Adipose tissue (tissue), 3 donors: ENCODE results near the gene ZNF439. TPM values are rescaled to one million over a fixed set of nuclear protein-coding genes. Genes with fewer than 3 reads are reported as not detected.
"Not testable (repeated sequence)": the region's sequence is repeated elsewhere in the genome, so short reads cannot be mapped to it uniquely, and the experiment has no call there.

Experiments
- H3K27ac ChIP-seq: one replicate; pipeline ENCODE4 v1.5.1; 2013; ENCODE audit warnings: low read depth, low read length
- WGBS, 3 donors: extraction: QIAGEN DNeasy Blood & Tissue Kit; methylation state at CpG; one replicate each; pipeline ENCODE4 v1.1.7; 2013; 5-methylcytosine and 5-hydroxymethylcytosine counted together
- polyA plus RNA-seq, 3 donors: library from polyadenylated mRNA; stranded (reverse); fragments of 200-250 nt; gene quantifications; one replicate each; pipeline ENCODE4 v1.2.3, GENCODE V29; 2013
- donor health status: healthy with polysubstance abuse.
- donor health status: Bipolar disorder and iron deficiency.
- donor health status: healthy.

ZNF439 gene
- polyA plus RNA-seq = 1 to 10 TPM in 2 of 3 donors, under 1 TPM in 1; 0.88 to 2.2 (median 1.4) TPM

DNA sequence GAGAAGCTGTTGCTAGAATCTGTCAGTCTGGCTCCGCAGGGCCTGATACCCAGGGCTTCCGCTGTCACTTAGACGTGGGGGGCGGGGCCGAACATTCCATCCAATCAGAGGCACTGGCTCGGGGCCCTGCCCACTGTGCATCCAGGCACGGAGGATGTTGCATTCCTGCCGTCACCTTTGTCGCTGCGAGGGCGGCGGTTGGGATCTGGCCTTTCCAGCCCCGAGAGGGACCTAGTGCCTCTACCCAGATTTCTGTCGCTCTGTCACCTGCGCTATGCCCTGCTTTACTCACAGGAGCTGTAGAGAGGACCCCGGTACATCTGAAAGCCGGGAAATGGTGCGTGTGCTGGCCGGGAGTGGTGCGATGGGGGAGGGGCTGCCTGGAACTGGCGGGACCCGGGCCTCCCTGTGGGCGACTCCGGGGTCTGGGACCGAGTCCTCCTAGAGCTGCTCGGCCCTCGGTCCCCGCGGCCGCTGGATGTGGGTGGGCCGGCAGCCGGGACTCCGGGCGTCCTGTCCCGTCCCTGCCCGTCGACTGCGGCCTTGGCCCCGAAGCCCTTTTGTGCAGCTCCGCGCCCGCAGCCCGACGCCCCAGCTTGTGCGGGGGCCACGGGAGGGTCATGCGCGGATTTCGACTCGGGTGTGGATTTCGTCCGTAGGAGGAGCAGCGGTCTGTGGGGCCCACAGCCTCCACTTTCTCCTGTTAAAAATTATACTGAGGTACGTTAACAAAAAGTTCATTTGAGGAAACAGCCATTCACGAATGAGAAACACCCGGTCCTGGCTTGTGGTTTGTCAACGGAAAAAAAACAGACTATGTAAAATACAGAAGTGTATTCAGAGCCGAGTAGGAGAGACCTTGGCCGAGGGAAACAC lies at the start of gene ZNF439:
Gene ZNF439, plus strand, starts transcription at position 133 of the 876 bp plus-strand sequence. Its CDS starts 142 bp downstream, at position 275.
- 1% methylated on average over 54 to 59 of the region's 59 CpGs for WGBS, 3 donors
- no peak within 1 kb of the TSS for H3K27ac ChIP-seq

DNA sequence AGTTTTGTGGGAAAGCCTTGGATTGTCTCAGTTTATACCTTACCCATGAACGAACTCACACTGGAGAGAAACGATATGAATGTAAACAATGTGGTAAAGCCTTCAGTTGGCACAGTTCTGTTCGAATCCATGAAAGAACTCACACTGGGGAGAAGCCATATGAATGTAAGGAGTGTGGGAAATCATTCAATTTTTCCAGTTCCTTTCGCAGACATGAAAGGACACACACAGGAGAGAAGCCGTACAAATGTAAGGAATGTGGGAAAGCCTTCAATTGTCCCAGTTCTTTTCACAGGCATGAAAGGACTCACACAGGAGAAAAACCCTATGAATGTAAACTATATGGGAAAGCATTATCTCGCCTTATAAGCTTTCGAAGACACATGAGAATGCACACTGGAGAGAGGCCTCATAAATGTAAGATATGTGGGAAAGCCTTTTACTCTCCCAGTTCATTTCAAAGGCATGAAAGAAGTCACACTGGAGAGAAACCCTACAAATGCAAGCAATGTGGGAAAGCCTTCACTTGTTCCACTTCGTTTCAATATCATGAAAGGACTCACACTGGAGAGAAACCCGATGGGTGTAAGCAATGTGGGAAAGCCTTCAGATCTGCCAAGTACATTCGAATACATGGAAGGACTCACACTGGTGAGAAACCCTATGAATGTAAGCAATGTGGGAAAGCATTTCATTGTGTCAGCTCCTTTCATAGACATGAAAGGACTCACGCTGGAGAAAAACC lies 42.0 kb upstream of the ZNF439 start:
- no peak overlapping the region for H3K27ac ChIP-seq
- WGBS, 3 donors = 94 to 97% (median 94%) methylated on average over 11 of the region's 11 CpGs

DNA sequence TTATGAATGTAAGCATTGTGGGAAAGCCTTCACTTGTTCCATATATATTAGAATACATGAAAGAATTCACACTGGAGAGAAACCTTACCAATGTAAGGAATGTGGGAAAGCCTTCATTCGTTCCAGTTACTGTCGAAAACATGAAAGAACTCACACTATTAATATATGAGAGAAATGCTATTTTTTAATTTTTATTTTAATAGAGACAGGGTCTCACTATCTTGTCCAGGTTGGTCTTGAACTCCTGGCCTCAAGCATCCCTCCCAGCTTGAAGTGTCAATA lies 41.5 kb upstream of the ZNF439 start:
- no peak overlapping the region for H3K27ac ChIP-seq
- WGBS, 3 donors = 91 to 96% (median 93%) methylated on average over 2 of the region's 2 CpGs

DNA sequence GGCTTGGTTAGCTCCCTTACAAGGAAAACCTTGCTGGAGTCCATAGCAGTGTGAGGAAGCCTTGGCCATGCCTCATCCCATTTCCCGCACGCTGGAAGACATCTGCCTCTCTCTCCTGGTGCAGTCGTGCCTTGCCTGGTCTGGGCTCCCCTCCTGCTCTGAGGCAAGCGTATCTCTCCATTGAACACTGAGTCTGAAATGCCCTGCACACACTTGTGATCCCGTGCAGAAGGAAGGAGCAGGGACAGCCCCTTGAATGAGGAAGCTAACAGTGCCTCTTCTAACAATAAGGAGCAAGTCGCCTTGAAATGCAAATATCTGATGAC lies 34.9 kb upstream of the ZNF439 start:
- WGBS, 3 donors = 0 to 2% (median 1%) methylated on average over 6 of the region's 6 CpGs
- no peak overlapping the region for H3K27ac ChIP-seq

DNA sequence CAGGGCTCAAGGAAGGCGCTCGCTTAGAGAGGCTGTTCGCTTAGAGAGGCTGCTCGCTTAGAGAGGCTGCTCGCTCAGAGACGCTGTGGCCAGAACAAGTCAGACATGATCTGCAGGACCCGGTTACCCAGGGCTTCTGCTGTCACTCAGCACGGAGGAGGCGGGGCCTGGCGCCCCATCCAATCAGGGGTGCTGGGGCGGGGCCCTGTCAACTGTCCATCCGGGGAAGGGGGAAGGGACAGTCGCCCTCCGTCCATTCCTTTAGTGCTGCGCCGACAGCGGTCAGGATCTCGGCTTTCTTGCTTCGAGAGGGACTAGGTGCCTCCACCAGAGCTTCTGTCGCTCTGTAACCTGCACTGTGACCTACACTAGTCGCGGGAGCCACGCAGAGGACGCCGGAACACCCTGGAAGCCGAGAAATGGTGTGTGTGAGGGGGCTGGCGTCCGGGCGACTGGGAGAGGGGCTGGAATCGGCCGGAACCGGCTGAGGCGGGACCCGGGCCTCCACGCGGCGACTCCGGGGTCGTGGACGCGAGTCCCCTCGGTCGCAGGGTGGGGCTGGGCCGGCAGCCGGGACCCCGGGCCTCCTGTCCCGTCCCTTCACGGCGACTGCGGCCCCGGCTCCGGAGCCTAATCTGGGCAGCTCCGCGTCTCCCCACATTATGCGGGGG lies 34.4 kb upstream of the ZNF439 start, which contains the start of gene ZNF440:
Gene ZNF440, plus strand, starts transcription at position 245 of the 671 bp plus-strand sequence. Its CDS starts 175 bp downstream, at position 420.
- 0 to 1% (median 0%) methylated on average over 50 to 55 of the region's 55 CpGs for WGBS, 3 donors
- H3K27ac ChIP-seq = no peak within 1 kb of the TSS

DNA sequence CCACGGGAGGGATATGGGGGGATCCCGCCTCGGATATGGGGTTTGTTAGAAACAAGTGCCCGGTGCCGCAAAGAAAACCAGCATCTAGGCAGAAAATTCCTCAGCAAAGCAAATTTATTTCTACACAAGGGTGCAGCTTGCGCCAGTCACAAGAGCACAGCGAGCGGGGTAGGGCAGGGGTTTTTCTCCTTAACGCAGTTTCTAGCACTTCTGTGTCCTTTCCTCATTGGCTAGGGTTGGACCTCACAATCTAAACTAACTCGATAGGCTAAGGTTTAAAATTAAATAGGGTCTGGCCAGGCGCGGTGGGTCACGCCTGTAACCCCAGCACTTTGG lies 33.9 kb upstream of the ZNF439 start:
- 6 to 13% (median 8%) methylated on average over 13 of the region's 13 CpGs for WGBS, 3 donors
- H3K27ac ChIP-seq = no peak overlapping the region

DNA sequence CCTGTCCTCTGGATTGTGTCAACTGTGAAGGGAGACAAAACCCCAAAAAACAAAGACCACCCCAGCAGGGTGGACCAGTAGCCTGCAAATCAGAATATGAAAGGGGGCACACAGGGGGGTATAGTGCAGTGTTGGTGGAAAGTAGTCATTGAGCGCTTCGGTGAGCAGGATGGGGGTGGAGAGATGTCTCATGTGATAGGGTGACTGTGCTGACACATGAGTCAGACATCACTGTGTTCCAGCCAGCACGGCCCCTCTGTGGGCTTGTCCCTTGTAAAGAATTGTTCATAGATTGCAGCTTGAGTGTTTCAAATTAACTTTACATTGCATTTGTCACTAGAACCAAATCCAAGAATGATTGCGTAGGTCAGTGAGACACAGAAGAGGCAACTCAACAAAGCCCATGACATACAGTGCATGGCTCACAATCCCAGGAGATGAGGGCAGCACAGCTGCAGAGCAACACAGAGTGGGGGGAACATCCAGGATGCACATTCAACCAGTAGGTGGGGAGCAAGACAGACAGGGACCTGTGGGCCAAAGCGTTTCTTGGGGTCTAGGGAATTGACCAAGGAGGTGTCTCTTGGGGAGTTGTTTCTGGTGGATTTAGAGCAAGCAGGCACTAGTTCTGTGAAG lies 26.9 kb upstream of the ZNF439 start:
- H3K27ac ChIP-seq = no peak overlapping the region
- WGBS, 3 donors = 87 to 93% (median 92%) methylated on average over 5 of the region's 5 CpGs

DNA sequence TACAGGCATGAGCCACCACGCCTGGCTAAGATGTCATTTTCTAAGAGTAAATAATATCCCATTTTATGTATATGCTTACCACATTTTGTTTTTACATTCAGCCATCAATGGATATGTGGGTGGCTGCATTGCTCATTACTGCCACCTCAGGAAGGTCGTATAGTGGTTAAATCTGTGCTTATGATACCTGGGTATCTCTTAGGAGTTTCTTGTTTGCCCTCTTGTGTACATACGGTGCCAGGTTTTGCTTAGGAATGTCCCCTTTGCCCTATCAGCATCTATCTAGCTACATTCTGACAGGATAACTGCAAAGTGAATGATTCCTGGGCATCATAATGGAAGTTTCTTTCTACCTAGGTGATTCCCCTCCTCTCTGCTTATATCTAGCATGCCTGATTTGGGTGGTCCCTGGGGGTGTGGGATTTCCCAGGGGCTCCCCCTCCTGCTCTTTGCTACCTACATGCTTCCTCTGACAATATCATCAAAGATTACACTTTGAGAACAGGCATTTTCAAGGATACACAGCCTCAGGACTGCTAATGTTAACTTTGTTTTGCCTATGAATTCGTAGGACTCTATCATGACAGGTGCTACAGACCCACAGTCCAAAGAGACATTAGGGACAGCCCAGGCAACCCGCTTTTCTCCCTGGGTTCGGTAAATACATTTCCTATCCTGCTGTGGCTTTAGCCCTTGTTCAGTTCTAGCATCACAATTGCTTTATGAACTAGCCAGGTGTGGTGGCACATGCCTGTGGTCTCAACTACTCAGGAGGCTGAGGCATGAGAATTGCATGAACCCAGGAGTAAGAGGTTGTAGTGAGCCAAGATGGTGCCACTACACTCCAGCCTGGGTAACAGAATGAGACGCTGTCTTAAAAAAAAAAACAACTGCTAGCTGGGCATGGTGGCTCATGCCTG lies 19.3 kb upstream of the ZNF439 start:
- WGBS, 3 donors = 90 to 95% (median 93%) methylated on average over 7 of the region's 7 CpGs
- H3K27ac ChIP-seq = not testable (repeated sequence)

DNA sequence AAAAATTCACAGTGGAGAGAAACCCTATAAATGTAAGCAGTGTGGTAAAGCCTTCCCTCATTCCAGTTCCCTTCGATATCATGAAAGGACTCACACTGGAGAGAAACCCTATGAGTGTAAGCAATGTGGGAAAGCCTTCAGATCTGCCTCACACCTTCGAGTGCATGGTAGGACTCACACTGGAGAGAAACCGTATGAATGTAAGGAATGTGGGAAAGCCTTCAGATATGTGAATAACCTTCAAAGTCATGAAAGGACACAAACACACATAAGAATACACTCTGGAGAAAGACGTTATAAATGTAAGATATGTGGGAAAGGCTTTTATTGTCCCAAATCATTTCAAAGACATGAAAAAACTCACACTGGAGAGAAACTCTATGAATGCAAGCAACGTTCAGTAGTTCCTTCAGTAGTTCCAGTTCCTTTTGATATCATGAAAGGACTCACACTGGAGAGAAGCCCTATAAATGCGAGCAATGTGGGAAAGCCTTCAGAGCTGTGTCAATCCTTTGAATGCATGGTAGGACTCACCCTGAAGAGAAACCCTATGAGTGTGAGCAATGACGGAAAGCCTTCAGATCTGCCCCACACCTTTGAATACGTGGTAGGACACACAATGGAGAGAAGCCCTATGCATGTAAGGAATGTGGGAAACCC lies 16.1 kb upstream of the ZNF439 start:
- H3K27ac ChIP-seq = no peak overlapping the region
- 96 to 97% (median 97%) methylated on average over 8 of the region's 8 CpGs for WGBS, 3 donors

DNA sequence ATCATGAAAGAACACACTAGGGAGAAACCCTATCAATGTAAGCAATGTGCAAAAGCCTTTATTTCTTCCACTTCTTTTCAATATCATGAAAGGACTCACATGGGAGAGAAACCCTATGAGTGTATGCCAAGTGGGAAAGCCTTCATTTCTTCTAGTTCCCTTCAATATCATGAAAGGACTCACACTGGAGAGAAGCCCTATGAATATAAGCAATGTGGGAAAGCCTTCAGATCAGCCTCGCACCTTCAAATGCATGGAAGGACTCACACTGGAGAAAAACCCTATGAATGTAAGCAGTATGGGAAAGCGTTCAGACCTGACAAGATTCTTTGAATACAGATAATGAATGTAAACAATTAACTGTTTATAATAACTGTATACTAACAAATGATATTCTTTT lies 15.0 kb upstream of the ZNF439 start:
- H3K27ac ChIP-seq = no peak overlapping the region
- 97 to 99% (median 98%) methylated on average over 2 of the region's 2 CpGs for whole genome bisulfite sequencing, 3 donors

DNA sequence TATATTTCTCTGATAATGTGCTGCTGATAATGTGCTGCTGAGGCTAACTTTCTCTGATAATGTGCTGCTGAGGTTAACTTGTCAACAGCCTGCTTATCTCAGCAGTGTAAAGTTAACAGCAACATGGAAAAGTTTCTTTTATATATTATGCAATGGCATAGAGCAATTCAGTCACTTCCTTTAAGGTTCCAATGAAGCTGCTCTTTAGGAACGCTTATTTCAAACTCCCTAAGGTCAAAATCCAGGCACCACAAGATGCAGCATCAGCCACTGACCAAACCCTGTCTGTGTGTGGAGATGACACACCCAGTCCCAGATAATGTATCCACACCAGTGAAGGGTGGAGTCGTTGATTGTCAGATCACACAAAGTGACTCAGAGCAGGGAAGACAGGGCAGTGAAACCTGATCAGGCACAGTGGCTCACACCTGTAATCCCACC lies 12.9 kb upstream of the ZNF439 start:
- not testable (repeated sequence) for H3K27ac ChIP-seq
- WGBS, 3 donors = 84 to 100% (median 91%) methylated on average over 2 of the region's 2 CpGs

DNA sequence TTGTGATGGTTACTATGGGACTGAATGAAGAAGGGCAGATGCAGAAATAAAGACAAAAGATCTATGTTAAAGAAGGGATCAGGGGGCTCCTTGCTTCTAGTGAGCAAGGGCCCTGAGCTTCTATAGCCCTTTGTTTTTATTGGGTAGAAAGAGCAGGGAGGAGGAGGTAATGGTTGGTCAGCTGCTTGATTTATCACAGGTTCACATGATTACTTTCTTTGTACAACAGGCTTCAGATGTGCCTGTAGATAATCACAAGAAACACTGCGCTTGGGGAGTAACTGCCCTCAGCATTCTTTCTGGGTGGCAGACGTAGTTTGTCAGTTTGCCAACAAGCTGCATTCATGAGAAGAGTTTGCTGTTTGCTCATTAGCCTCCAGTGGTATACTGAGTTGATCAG lies 4.8 kb upstream of the ZNF439 start:
- H3K27ac ChIP-seq = no peak overlapping the region

DNA sequence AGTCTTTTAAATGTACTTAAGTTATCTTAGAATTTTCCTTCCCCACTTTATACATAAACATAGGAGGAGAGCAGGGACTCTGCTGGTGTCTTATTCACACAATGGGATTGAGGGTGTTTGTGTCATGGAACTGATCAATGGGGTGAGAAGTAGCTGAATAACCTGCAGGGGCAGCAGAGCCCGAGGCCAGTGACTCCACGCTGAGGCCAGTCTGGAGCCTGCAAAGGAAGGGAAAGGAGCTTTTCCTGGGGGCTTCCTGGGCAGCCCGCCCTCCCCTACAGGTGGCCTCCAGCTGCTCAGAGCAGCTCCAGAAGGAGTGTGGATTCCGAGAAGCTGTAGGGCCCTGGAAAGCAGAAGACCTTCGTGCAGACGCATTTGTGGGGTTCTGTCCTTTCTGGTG lies 911 bp upstream of the ZNF439 start:
- not testable (repeated sequence) for H3K27ac ChIP-seq
- 61 to 71% (median 70%) methylated on average over 6 of the region's 6 CpGs for WGBS, 3 donors

More for the DNA sequence above, 4.8 kb upstream of the ZNF439 start:
- WGBS, 3 donors = 47 to 68% (median 64%) methylated on average over 2 of the region's 2 CpGs

DNA sequence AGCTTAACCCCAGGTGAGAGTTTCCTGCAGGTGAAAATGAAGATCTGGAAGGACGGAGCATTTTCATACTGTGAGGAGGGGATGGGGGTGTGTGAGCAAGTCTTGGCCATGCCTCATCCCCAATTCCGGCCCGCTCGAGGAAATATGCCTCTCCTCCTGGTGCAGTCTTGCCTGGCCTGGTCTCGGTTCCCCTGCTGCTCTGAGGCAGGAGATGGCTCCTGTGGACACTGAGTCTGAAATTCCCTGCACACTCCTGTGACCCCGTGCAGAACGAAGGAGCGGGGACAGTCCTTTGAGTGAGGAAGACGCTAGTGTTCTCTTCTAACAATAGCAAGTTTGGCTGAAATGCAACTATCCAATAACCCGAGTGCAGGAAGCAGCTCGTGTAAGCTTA lies 329 bp upstream of the ZNF439 start:
- WGBS, 3 donors = 34 to 37% (median 36%) methylated on average over 11 of the region's 11 CpGs
- no peak overlapping the region for H3K27ac ChIP-seq

DNA sequence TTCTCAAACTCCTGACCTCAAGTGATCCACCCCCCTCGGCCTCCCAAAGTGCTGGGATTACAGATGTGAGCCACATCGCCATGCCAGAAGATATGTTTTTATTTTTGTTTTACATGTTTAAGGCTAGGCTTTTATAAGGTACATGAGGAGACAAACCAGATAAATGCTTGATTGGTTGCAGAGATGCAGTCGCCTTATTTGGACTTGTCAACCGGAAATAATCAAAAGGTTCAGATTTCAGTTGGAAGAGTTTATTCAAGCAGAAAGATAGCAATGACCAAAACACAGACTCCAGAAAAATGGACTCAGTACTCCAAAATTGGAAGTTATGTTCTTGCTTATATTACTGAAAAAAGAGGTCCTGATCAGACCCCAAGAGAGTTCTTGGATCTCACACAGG lies 1.8 kb downstream of the ZNF439 start:
- 95 to 97% (median 95%) methylated on average over 4 of the region's 4 CpGs for WGBS, 3 donors

DNA sequence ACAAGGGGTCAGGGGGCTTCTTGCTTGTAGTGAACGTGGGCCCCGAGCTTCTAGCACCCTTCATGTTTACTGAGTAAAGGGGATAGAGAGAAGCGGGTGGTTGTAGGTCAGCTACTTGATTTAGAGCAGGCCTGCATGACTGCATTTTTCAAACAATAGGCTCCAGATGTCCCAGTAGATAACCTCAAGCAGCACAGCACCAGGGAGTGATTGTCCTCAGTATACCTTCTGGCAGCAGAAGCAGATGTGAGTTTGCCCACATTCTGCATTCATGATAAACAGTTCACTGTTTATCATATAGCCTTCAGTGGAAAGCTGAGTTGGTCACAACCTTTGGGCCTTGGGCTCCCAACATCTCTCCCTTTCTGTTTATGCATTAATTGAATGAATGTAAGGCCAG lies 4.8 kb downstream of the ZNF439 start:
- WGBS, 3 donors = 78 to 99% (median 80%) methylated on average over 3 of the region's 3 CpGs
- H3K27ac ChIP-seq = no peak overlapping the region

More for the DNA sequence above, 1.8 kb downstream of the ZNF439 start:
- H3K27ac ChIP-seq = not testable (repeated sequence)

DNA sequence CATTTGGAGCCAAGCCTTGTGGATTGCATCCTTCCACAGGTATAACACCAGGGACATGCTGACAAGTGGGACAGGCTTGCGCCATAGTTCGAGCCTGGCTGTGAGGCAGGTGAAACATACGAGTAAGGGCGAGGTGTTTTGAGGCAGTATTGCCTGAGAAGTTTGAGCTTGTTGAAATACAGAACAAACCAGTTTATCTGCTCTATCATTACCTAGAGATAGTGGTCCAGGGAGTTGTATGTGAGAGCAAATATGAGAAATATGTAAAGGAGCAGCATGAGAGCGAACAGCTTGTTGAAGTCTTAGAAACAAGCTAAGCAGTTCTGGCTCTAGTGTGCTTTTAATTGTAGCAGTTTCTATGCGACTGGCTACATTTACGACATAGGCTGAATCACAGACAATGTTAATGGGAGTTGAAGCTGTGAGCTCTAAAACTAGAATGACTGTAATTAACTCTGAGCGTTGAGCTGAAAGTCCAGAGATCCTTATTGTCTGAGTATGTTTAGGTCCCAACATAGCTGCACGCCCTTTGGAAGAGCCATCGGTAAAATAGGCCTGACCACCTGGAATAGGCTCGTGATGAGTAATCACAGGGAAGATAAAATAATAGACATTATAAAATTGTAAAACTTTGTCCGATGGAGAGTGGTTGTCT lies 8.2 kb downstream of the ZNF439 start:
- 91 to 96% (median 93%) methylated on average over 12 of the region's 12 CpGs for WGBS, 3 donors
- H3K27ac ChIP-seq = no peak overlapping the region
